PC-3 (cell line): ENCODE data around the gene RCOR1.

Source experiments
- CTCF ChIP-seq: fragments of 300-600 bp; sonication (generic); conservative IDR thresholded peaks from 2 replicates; pipeline ENCODE4 v1.5.1; 2017; ENCODE audit warnings: antibody characterized with exemption, low read depth, mild to moderate bottlenecking, low read length
- EZH2 ChIP-seq: fragments of 300-600 bp; sonication (generic); IDR thresholded peaks from one replicate; pipeline ENCODE4 v1.6.1; 2017; ENCODE audit warnings: antibody characterized with exemption, mild to moderate bottlenecking, low read length; ENCODE audit not compliant: unreplicated experiment
- EZH2phosphoT487 ChIP-seq: fragments of 300-600 bp; sonication (generic); IDR thresholded peaks from 2 replicates; pipeline ENCODE4 v1.6.1; 2018; ENCODE audit warnings: mild to moderate bottlenecking, antibody characterized with exemption, low read length, borderline replicate concordance

- TF ChIP-seq CTCF (no peak), EZH2phosphoT487 (no peak), EZH2 (no peak)
These were observed 23.9 kb downstream of the RCOR1 start for GRCh38 chr14:102616318-102616717.
